HG03280 (cell line): ENCODE data around the gene HECTD4.
"Not testable (repeated sequence)": the region's sequence is repeated elsewhere in the genome, so short reads cannot be mapped to it uniquely, and the experiment has no call there.

ENCODE experiments used
- ATAC-seq: cut with Tn5 transposase; IDR thresholded peaks from one replicate; pipeline ENCODE4 v1.9.1; 2021; ENCODE audit warnings: mild to moderate bottlenecking, moderate library complexity; ENCODE audit not compliant: unreplicated experiment

The HECTD4 gene, protein sequence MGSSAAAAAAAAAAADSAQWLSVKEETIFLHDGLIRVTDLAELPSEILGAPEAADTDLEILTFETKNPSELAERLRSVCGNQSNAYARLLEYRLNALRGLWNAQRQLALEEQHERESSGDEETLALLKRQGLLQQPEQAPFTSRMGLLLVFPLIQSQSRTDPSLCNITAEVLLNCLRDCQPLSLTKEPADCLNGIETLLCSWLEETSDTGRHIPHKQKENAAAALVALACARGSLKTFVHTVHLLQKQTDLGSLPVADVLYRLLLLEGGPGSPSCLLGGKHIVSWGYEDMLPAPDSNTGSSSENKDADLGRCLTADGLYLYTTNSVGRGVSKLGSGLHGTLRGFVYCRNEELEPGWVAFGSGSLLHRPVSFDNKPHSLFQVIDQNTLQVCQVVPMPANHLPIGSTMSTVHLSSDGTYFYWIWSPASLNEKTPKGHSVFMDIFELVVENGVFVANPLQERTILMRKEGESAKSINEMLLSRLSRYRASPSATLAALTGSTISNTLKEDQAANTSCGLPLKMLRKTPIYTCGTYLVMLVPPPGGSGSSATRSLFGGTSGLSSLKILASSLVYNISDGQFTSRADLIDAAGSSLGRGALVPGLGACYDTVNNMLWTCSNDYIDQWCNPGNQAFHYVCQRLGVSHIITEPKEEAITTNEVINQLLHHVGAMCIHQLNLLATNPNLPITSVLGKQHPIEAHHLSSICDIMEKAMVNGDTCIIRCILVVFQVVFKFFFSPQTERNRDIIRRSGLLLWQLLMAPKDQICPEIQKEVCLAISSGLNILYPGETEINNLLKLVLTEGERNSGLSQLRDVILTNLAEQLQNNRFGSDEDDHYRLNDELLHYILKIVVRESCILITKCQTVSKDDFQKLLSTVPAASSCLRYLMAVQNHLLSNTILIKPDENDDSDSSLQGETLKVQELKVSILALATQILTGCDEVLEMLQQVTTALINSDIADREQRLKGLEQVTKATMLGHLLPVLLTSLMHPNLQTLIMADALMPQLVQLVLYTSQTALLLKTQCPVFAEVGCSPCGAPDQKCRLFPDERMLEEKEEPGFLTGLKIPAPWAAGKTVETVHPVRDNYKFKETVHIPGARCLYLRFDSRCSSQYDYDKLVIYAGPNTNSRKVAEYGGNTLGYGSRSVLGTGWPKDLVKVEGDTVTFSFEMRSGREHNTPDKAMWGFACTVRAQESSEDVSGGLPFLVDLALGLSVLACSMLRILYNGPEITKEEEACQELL (N-terminal part only)

DNA sequence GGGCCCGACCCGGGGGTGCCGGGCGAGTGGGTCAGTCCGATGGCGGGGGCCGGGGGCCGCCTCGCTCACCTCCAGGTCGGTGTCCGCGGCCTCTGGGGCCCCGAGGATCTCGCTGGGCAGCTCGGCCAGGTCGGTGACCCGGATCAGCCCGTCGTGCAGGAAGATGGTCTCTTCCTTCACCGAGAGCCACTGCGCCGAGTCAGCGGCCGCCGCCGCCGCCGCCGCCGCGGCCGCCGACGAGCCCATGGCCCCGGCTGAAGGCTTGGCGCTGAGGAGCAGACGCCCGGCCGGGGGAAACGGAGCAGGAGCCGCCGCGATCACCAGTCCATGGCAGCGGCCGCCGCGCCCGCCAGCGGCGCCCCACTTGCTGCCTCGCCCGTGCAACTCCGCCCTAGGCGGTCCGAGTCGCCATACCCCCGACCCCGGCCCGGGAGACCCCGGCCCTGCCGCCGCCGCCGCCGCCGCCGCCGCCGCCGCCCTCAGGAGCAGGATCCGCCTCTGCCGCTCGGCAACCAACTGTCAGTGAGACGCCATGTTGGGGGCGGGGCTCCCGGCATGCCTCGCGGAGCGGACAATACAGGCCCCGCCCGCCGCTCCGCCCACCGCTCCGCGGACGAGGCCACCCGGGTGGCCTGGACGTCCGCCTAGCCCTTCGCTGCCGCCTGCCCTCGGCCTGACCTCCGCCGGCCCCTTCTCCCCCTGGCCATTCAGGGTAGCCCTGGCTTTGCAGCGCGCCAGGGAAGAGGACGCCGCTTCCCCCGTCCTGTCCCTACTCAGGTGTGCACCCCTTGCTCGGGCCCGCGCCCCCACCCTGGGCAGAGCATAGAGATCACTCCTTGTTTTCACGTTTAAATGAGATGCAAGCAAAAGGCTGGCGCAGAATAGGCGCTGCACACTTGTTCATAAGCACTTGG, at the start of gene HECTD4:
Gene HECTD4 (minus strand): TSS at position 549 of the 914 bp plus-strand sequence. CDS start 303 bp downstream, at position 246.
- peak; percentile 93 for ATAC-seq

DNA sequence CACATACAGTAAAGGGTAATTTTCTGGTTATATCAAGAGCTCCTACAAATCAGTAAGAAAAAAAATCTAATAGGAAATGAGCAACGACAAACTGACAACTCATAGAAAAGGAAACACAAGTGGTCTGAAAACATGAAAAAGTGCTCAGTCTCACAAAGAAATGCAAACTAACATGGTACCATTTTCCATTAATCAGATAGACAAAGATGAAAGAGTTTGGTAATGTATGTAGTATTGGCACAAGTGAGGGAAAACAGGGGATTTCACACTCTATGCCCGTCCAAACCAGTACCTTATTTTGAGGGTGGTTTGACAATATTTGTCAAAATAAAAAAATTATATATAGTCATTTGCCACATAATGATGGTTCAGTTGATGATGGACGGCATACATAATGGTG, 49.7 kb upstream of the HECTD4 start:
- ATAC-seq = no peak

DNA sequence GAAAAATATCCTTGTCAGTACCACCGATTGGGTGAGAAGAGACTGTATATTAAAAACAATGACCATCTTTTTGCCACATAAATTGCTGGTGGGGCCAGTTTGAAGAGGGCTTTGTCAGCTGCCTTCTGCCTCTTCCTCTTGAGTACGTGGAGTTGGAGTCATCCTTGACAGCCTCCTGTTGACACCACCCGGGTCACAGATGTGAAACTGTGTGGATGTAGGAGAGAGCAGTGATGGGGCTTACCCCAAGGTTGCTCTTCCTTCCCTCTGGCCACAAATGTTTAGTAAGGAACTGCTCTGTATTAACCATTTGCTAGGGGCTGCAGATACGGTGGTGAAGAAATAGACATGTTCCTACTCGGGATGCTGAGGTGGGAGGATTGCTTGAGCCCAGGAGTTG, 48.7 kb upstream of the HECTD4 start:
- ATAC-seq = no peak

DNA sequence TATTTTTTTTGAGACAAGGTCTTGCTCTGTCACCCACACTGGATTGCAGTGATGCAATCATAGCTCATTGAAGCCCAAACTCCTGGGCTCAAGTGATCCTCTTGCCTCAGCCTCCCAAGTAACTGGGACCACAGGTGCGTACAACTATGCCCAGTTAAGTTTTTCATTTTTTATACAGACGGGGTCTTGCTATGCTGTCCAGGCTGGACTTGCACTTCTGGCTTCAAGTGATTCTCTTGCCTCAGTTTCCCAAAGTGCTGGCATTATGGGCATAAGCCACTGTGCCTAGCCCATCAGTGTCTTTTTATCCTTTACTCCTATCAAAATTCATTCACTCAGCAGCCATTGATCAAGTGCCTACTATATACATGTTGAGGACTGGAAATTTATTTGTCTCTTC, 45.5 kb upstream of the HECTD4 start:
- no peak for ATAC-seq

DNA sequence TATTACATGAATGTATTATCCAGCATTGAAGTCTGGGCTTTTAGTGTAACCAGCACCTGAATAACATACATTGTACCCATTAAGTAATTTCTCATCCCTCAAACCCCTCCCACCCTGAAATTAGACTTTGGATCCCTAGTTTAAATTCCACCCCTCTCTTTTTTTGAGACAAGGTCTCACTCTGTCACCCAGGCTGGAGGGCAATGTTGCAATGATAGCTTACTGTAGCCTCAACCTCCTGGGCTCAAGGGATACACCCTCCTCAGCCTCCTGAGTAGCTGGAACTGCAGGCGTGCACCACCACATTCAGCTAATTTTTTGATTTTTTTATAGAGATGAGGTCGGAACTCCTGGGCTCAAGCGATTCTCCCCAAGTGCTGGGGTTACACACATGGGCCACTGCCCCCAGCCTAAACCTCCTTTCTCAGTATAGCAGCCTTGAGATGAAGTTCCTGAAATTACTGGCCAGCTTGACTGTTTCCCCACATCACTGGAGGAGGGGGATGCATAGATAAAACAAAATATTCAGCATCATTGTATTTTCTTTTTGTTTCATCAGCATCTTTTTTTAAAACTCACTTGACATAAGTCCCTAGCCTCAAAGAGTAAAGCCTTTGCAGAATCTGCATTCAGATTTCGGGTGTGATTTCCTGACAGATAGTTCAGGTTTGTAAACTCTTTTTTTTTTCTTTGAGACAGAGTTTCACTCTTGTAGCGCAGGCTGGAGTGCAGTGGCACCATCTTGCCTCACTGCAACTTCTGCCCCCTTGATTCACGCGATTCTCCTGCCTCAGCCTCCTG, 43.6 kb upstream of the HECTD4 start:
- ATAC-seq = no peak

DNA sequence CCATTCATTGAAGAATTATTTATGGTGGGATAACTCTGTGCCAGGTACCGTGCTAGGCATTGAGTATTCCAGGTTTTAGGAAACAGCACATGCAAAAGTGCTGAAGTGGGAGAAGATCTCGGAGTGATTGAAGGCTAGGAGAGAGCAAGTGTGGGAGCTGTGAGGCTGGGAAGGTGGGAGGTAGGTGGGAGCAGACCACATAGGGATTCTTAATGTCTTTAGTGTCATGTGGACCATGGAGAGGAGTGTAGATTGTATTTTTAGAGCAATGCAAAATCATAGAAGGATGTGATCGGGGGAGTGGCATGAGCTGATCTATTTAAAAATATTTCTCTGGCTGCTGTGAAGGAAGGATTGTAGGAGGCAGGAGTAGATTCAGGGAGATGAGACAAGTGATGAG, 41.9 kb upstream of the HECTD4 start:
- no peak for ATAC-seq

DNA sequence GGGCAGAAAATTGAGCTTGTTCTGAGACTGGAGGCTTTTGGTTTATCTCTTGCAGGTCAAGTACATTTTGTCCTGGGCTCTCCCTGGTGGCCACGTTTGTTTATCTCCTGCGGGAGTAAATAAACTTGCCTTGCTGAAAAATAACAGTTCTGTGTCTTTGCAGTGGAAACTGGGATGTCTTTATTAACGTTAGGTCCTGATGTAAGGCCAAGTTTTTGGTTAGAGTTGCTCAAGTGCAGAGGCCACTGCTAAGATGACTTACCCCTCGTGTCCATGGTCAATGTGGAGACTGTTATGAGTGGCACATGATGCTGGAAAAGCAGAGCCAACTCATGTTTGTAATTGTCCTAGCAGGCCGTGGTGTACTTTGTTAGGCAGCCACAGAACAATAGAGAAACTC, 40.3 kb upstream of the HECTD4 start:
- no peak for ATAC-seq

DNA sequence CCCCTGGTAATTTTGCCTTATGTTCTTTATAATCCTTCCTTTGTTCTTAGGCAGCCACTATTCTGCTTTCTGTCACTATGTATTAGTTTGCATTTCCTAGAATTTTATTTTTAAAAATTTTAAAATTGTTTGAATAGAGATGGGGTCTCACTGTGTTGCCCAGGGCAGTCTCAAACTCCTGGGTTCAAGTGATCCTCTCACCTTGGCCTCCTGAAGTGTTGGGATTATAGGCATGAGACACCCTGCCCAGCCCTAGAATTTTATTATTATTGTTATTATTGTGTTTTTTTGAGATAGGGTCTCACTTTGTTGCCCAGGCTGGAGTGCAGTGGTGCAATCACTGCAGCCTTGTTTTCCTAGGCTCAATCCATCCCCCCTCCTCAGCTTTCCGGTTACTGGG, 39.1 kb upstream of the HECTD4 start:
- no peak for ATAC-seq

DNA sequence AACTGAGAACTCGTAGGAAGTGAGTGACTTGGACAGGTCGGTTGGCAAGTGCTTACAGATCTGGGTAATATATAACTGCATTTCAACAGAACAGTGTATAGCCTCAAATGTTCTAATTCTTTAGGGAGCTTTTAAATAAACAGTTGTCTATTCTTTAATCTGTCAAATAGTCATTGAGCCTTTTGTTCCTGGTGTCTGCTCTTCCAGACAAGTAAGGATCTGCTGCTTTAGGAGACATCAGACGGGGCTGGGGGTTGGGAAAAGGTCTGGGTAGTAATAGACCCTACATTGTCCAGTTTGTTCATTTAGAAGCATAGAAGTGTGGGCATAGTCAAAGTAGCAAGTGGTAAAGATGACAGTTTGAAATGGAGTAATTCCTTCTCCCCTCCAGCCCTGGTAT, 38.5 kb upstream of the HECTD4 start:
- no peak for ATAC-seq

DNA sequence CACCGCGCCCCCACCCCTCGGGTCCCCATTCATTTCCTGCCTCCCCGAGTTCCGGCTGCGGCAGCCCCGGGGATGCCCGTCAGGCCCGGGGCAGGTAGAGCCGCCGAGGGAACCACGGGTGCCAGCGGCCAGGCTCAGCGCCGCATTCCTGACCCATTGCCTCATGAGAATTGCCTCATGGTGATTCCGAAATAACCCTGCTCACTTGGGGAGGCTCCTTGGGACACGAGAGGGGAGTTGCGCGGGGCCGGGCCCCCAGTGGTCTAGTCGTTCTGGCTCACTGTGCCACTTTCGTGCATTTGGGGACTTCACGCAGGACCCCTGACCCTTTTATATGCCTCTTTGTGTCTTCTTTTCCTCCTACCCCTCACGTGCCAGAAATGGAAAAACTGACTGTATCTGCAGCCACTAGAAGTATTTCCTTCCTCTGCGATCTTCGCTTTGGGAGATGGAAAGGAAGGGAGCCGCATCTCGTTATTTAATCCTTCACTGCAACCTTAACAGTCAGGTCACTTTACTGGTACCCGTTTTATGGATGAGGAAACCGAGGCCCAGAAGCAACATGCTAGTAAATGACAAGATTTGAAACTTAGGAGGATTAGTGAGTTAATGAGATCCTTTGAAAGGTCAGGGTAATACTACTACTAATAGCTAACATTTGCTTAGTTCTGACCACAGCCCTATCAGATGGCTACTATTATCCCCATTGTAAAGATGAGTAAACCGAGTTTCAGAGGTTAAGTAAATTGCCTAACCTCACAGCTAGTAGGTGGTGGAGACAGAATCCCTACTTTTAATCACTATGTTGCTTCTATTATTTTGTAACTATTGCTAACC, 37.3 kb upstream of the HECTD4 start:
- ATAC-seq = peak; percentile 49

DNA sequence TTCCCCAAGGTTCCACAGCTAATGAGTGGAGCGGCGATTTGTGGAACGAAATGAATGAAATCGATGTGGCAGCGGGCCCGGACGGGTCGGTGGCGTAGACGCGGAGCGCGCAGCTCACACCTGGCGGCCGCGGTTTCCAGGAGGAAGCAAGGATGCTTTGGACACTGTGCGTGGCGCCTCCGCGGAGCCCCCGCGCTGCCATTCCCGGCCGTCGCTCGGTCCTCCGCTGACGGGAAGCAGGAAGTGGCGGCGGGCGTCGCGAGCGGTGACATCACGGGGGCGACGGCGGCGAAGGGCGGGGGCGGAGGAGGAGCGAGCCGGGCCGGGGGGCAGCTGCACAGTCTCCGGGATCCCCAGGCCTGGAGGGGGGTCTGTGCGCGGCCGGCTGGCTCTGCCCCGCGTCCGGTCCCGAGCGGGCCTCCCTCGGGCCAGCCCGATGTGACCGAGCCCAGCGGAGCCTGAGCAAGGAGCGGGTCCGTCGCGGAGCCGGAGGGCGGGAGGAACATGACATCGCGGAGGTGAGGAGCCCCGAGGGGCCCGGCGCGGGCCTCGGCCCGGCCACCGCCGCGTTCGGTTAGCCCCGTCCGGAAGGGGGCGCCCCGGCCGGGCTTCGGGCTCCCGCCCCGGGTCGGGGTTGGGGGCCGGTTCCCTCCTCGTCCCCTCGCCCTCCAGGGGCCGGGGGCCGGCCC, 36.5 kb upstream of the HECTD4 start, which contains the start of gene PTPN11:
Gene PTPN11 (plus strand): TSS at position 340 of the 689 bp plus-strand sequence. CDS start 165 bp downstream, at position 505.
- ATAC-seq = peak; percentile 78

DNA sequence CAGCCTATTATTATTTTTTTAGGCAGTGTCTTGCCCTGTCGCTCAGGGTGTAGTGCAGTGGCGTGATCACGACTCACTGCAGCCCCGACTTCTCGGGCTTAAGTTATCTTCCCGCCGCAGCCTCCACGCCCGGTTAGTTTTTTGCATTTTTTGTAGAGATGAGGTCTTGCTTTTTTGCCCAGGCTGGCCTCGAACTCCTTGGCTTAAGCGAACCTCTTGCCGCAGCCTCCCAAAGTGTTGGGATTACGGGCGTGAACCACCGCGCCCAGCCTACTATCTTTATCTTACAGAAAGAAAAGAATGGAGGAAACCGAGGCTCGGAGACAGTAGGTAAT, 36.0 kb upstream of the HECTD4 start:
- no peak for ATAC-seq

DNA sequence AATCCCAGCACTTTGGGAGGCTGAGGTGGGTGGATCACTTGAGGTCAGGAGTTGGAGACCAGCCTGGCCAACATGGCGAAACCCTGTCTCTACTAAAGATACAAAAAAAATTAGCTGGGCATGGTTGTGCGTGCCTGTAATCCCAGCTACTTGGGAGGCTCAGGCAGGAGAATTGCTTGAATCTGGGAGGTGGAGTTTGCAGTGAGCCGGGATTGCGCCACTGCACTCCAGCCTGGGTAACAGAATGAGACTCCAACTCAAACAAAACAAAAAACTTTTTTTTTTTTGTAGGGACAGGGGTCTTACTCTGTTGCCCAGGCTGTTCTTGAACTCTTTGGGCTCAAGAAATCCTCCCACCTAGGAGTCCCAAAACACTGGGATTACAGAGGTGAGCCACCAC, 33.2 kb upstream of the HECTD4 start:
- ATAC-seq = not testable (repeated sequence)

DNA sequence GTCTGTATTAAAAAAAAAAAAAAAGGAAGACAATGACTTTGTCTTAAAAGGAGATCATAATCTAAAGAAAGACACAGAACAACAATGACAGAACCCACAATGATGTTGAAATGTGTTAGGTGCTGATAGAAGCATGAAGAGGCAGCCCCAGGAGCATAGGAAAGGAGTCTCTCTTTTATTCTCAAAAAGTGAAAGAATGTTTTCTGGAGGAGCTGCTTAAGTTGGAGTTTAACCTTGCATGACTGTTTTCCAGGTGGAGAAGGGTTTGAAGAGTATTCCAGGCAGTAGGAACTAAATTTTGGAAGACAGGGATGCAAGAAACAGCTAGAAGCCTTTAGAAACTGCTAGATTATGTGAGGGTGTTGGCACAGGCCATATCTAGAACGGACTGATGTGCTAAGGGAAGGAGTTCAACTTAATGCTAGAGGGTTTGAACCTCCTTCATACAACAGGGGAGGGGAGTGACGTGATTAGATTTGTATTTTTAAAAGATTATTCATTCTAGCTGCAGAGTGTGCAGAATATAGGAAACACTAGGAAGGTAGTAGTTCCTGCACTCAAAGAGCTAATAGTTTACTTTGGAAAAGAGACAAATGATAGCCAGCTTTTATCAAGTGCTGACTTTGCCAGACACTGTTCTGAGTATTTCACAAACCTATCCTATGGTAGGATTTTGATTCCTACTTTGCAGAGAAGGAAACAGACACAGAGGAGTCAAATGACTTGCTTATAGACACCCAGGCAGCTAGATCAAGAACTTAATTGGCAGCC, 31.8 kb upstream of the HECTD4 start:
- no peak for ATAC-seq

DNA sequence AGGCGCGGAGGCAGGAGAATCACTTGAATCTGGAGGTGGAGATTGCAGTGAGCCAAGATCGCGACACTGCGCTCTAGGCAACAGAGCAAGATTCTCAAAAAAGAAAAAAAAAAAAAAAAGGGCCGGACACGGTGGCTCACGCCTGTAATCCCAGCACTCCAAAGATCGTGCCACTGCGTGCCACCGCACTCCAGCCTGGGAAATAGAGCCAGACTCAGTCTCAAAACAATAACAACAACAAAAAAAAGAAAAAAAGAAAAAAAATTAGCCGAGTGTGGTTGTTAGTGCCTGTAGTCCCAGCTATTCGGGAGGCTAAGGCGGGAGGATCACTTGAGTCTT, 27.6 kb upstream of the HECTD4 start:
- no peak for ATAC-seq

DNA sequence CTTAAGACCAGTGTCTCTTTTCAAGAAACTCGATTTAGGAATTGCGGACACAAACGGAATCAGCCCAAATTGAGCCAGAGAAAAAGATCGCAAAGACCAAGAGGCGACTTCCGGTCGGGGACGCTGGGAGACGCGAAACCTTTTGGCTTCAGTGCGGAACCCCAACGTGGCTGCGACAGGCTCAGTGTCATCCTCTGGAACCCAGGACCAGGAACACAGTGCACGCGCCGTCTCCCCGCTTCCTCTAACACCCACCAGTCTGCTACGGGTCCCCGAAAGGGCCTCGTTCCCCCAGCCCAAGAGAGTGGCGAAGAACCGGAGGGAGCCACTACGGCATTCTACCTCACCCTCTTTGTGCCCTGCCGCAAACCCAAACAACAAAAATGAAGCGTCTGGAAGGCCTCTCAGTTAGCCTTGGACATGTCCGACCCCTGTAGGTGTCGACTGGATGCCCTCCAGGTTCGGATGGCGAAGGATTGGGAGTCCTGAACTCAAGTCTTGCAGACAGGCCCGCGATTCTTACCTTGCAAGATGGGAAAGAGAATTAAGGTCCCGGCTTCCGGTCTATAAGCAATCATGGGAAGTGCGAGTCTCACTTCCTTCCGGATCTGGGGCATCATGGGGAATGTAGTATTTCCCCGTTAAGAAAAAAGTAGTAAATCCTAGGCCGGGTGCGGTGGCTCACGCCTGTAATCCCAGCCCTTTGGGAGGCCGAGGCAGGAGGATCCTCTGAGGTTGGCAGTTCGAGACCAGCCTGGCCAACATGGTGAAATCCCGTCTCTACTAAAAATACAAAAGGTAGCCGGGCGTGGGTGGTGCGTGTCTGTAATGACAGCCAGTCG, 27.1 kb upstream of the HECTD4 start, which contains the start of gene RPL6:
Gene RPL6 (minus strand): TSS at position 542 of the 842 bp plus-strand sequence. CDS start 949 bp downstream, outside the sequence.
- ATAC-seq = peak; percentile 90
